HG02852 (cell line): Measurements from ENCODE around the gene LEUTX.

Source experiments
- ATAC-seq: cut with Tn5 transposase; IDR thresholded peaks from one replicate; pipeline ENCODE4 v1.9.1; 2021; ENCODE audit warnings: mild to moderate bottlenecking, moderate library complexity; ENCODE audit not compliant: unreplicated experiment

The LEUTX gene

GRCh38 chr19:39820696-39821095 lies 42.0 kb downstream of the LEUTX start:
- no peak for ATAC-seq

- no peak for ATAC-seq
Observed at GRCh38 chr19:39823686-39824085, 45.0 kb downstream of the LEUTX start.

- ATAC-seq = peak; percentile 90
Observed at GRCh38 chr19:39824143-39825092, 45.8 kb downstream of the LEUTX start.

GRCh38 chr19:39825093-39825463 lies 46.4 kb downstream of the LEUTX start:
- no peak for ATAC-seq

- no peak for ATAC-seq
Observed at GRCh38 chr19:39825531-39826076, 47.0 kb downstream of the LEUTX start.

- no peak for ATAC-seq
Observed at GRCh38 chr19:39826311-39826945, 47.8 kb downstream of the LEUTX start.

GRCh38 chr19:39827216-39827615 lies 48.6 kb downstream of the LEUTX start:
- no peak for ATAC-seq

- ATAC-seq = no peak
Observed at GRCh38 chr19:39828015-39828653, 49.5 kb downstream of the LEUTX start.

GRCh38 chr19:39828654-39829032 lies 50.0 kb downstream of the LEUTX start:
- no peak for ATAC-seq

GRCh38 chr19:39829702-39830275 lies 51.1 kb downstream of the LEUTX start:
- no peak for ATAC-seq

GRCh38 chr19:39830406-39830805 lies 51.8 kb downstream of the LEUTX start:
- no peak for ATAC-seq

GRCh38 chr19:39830847-39831246 lies 52.2 kb downstream of the LEUTX start:
- ATAC-seq = no peak

- no peak for ATAC-seq
Observed at GRCh38 chr19:39831679-39832078, 53.0 kb downstream of the LEUTX start.

- no peak for ATAC-seq
Observed at GRCh38 chr19:39832341-39833083, 53.9 kb downstream of the LEUTX start.

- ATAC-seq = no peak
Observed at GRCh38 chr19:39833160-39833463, 54.5 kb downstream of the LEUTX start.

- peak; percentile 84 for ATAC-seq
Observed at GRCh38 chr19:39833464-39834286, 55.0 kb downstream of the LEUTX start, which contains the start of gene DYRK1B. DYRK1B (minus strand) TSS chr19:39834162; CDS start chr19:39831867, 2,295 bp downstream.

- no peak for ATAC-seq
Observed at GRCh38 chr19:39834287-39834841, 55.7 kb downstream of the LEUTX start.
